ENCODE results near the gene SDHAF4.
A peak's percentile ranks its signal among the peaks of the same experiment; 100 is the strongest.
"Not testable (repeated sequence)": the region's sequence is repeated elsewhere in the genome, so short reads cannot be mapped to it uniquely, and the experiment has no call there.

SDHAF4 gene

DNA sequence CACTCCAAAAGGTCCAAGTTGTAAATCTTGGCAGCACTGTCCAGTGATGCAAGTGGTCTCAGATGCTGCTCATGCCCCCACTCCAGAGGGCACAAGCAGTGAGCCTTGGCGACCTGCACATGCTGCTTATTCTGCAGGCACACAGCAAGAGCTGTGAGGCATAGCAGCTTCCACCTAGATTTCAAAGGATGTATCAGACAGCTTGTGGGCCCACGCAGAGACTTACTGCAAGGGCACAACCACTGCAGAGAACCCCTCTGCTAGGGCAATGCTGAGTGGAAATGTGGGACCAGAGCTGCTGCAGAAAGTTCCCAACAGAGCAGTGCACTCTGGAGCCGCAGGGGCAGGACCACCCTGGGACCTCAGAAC, 26.4 kb downstream of the SDHAF4 start:
- FAIRE-seq, result no peak

GRCh38 chr6:70599187-70599586, 32.5 kb downstream of the SDHAF4 start:
- FAIRE-seq, result no peak

GRCh38 chr6:70601014-70601413, 34.3 kb downstream of the SDHAF4 start:
- FAIRE-seq, result no peak

GRCh38 chr6:70604254-70604653, 37.5 kb downstream of the SDHAF4 start:
- no peak for FAIRE-seq

- peak; percentile 53 for FAIRE-seq
These were observed 40.6 kb downstream of the SDHAF4 start for GRCh38 chr6:70607371-70607770.

DNA sequence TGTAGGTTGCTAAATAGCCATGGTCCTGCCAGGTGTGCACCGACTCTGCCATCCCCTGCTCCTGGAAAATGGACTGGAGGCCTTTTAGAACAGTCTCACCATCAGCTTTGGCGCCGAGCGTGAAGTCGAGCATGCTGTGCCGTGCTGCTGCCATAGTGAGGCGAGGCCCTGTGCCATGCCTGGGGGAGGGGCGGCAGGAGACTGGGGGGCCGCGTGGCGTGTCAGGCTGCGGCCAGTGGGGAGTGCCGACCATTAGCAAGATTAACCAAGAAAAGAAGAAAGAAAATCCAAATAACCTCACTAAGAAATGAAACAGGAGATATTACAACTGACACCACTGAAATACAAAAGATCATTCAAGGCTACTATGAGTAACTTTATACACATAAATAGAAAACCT, 42.5 kb downstream of the SDHAF4 start:
- not testable (repeated sequence) for FAIRE-seq

DNA sequence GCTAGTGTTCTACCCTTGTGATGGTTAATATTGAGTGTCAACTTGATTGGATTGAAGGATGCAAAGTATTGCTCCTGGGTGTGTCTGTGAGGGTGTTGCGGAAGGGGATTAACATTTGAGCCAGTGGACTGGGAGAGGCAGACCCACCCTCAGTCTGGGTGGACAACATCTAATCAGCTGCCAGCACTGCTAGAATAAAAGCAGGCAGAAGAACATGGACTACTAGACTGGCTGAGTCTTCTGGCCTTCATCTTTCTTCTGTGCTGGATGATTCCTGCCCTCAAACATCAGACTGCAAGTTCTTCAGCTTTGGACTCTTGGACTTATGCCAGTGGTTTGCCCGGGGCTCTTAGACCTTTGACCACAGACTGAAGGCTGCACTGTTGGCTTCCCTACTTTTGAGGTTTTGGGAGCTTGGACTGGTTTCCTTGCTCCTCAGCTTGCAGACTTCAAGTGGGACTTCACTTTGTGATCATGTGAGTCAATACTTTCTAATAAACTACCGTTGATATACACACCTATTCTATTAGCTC, 50.1 kb downstream of the SDHAF4 start:
- no peak for FAIRE-seq

- FAIRE-seq, result no peak
These were observed 54.0 kb downstream of the SDHAF4 start for GRCh38 chr6:70620746-70621145.

- no peak for FAIRE-seq
These were observed 55.7 kb downstream of the SDHAF4 start for GRCh38 chr6:70622461-70622860.

- FAIRE-seq, result no peak
These were observed 58.7 kb downstream of the SDHAF4 start for GRCh38 chr6:70625436-70625835.

GRCh38 chr6:70627500-70628254, 60.9 kb downstream of the SDHAF4 start:
- FAIRE-seq, result no peak

- FAIRE-seq, result no peak
These were observed 63.2 kb downstream of the SDHAF4 start for GRCh38 chr6:70629929-70630328.

DNA sequence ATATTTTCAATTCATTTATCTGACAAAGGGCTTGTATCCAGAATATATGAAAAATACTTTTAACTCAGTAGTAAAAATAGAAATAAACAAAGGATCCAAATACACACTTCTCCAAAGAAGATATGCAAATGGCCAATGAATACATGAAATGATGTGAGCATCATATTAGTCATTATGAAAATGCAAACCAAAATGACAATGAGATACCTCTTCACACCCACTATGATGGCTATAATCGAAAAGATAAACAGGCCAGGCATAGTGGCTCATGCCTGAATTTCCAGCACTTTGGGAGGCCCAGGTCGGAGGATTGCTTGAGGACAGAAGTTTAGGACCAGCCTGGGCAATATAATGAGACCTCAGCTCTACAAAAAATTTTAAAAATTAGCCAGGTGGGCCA, 67.1 kb downstream of the SDHAF4 start:
- no peak for FAIRE-seq

- FAIRE-seq, result no peak
These were observed 69.9 kb downstream of the SDHAF4 start for GRCh38 chr6:70636596-70636995.

DNA sequence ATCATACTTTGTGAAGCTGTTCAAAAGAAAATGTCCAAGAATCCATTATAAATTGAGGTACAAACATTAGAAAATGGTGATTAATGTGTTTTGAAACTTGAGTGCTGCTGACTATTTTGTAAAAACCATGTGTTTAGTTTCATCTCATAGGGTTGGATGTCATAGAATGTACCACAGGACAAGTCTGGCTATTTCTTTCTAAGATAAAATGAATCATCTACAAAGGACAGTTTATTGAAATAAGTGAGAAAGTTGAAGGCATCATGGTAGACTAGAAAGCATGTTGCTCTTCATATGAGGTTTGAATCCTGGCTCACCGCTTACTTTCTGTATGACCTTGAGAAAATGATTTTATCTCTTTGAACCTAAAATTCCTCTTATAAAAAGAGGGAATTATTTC, 71.7 kb downstream of the SDHAF4 start:
- FAIRE-seq, result no peak
